GM13977 (cell line): ENCODE measurements around the gene RC3H1.
A peak's percentile ranks its signal among the peaks of the same experiment; 100 is the strongest.
"Not testable (repeated sequence)": the region's sequence is repeated elsewhere in the genome, so short reads cannot be mapped to it uniquely, and the experiment has no call there.

Source experiments
- DNase-seq: peaks from one replicate; pipeline ENCODE4 v3.0.0; 2012; ENCODE audit warnings: low spot score
- CTCF ChIP-seq: IDR thresholded peaks from 2 replicates; pipeline ENCODE4 v1.5.1; 2012; ENCODE audit warnings: mild to moderate bottlenecking, control low read depth; ENCODE audit not compliant: insufficient read depth; ENCODE audit errors: extremely low read depth, missing control alignments
- in situ Hi-C: fragments of 300-500 bp; cut with MboI; formaldehyde crosslinking; loops from one replicate; pipeline ENCODE4 v1.12.0; 2022; ENCODE audit warnings: low sequenced_read_pairs, low pct_unique_long_range_greater_than_20kb, mixed read lengths, inconsistent platforms; ENCODE audit not compliant: unreplicated experiment

The RC3H1 gene

GRCh38 chr1:173963477-173963876, 58.7 kb downstream of the RC3H1 start:
- TF ChIP-seq CTCF, result no peak
- in situ Hi-C loops, result no loop called here
- no peak for DNase-seq

- in situ Hi-C loops, result no loop called here
- no peak for TF ChIP-seq CTCF
- no peak for DNase-seq
These were observed 61.5 kb downstream of the RC3H1 start for GRCh38 chr1:173960625-173961024.

- in situ Hi-C loops, result no loop called here
- no peak for TF ChIP-seq CTCF
- DNase-seq, result no peak
These were observed 68.0 kb downstream of the RC3H1 start for GRCh38 chr1:173954179-173954578.

GRCh38 chr1:173948594-173948993, 73.6 kb downstream of the RC3H1 start:
- no peak for DNase-seq
- in situ Hi-C loops, result no loop called here
- no peak for TF ChIP-seq CTCF

GRCh38 chr1:173946380-173946921, 75.7 kb downstream of the RC3H1 start:
- no peak for TF ChIP-seq CTCF
- no peak for DNase-seq
- in situ Hi-C loops, result no loop called here

- DNase-seq, result peak; percentile 33
- TF ChIP-seq CTCF, result no peak
- in situ Hi-C loops, result no loop called here
These were observed 85.1 kb downstream of the RC3H1 start for GRCh38 chr1:173937062-173937461.

GRCh38 chr1:173934440-173934839, 87.7 kb downstream of the RC3H1 start:
- no peak for DNase-seq
- no peak for TF ChIP-seq CTCF
- in situ Hi-C loops, result no loop called here

GRCh38 chr1:173930541-173930940, 91.6 kb downstream of the RC3H1 start:
- in situ Hi-C loops, DNase-seq: not testable (repeated sequence)
